Measurements from ENCODE around the gene ART3.
A peak's percentile ranks its signal among the peaks of the same experiment; 100 is the strongest.

ART3 gene

GRCh38 chr4:76147454-76148141 is 73.1 kb downstream of the ART3 start:
- DNase-seq (ENCODE audit: low read depth, low spot score) = peak; percentile 79

- DNase-seq (ENCODE audit: low read depth, low spot score) = peak; percentile 86
Measured at GRCh38 chr4:76148142-76148865, 73.8 kb downstream of the ART3 start, which contains the start of gene NUP54. TSS of gene NUP54 (minus strand) at chr4:76148397. CDS start at chr4:76148374, 23 bp downstream.

- no peak for DNase-seq (ENCODE audit: low read depth, low spot score)
Measured at GRCh38 chr4:76153356-76153755, 78.8 kb downstream of the ART3 start.

GRCh38 chr4:76155979-76156378 is 81.5 kb downstream of the ART3 start:
- DNase-seq (ENCODE audit: low read depth, low spot score) = no peak

- DNase-seq (ENCODE audit: low read depth, low spot score) = no peak
Measured at GRCh38 chr4:76156635-76157034, 82.1 kb downstream of the ART3 start.

- DNase-seq (ENCODE audit: low read depth, low spot score) = no peak
Measured at GRCh38 chr4:76160355-76160754, 85.8 kb downstream of the ART3 start.
